ENCODE data around the gene PRR20G.

The PRR20G gene

DNA sequence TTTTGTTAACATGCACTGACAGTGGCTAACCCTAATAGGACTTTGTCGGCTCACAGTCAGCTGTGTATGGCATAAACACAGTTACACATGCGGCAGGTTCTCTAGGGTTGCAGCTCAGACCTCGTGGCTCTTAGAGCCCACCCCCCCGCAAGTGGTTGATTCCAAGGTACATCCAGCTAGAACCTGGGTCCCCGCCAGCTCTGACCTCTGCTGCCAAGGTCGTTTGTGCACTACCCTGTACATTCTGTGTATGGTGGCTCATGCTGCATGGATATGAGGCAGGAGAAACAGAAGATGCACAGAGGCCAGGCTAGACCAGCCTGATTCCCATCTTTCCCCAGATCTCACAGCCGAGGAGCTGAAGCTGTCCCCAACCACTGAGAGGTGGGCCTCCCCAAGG, 25.9 kb downstream of the PRR20G start:
- no peaks in the 10 kb centered on the region for H3K9me3 ChIP-seq (ENCODE audit: control insufficient read depth, insufficient read depth, low read length)
- no peak for TF ChIP-seq EZH2phosphoT487 (IDR thresholded peaks at IDR 0.05; ENCODE audit: borderline replicate concordance, low read length)
- TF ChIP-seq, protein P1, sequence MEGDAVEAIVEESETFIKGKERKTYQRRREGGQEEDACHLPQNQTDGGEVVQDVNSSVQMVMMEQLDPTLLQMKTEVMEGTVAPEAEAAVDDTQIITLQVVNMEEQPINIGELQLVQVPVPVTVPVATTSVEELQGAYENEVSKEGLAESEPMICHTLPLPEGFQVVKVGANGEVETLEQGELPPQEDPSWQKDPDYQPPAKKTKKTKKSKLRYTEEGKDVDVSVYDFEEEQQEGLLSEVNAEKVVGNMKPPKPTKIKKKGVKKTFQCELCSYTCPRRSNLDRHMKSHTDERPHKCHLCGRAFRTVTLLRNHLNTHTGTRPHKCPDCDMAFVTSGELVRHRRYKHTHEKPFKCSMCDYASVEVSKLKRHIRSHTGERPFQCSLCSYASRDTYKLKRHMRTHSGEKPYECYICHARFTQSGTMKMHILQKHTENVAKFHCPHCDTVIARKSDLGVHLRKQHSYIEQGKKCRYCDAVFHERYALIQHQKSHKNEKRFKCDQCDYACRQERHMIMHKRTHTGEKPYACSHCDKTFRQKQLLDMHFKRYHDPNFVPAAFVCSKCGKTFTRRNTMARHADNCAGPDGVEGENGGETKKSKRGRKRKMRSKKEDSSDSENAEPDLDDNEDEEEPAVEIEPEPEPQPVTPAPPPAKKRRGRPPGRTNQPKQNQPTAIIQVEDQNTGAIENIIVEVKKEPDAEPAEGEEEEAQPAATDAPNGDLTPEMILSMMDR (IDR thresholded peaks at IDR 0.05; ENCODE audit: low read depth, low read length, poor library complexity, severe bottlenecking) = no peak
- H3K9me2 ChIP-seq (replicated peaks; ENCODE audit: control insufficient read depth, low read length) = no peaks in the 10 kb centered on the region
- H3K79me2 ChIP-seq (ENCODE audit: control insufficient read depth, low read length) = no peaks in the 10 kb centered on the region
- H3K27me3 ChIP-seq (ENCODE audit: control insufficient read depth, low read length) = no peaks in the 10 kb centered on the region
- H3K27ac ChIP-seq (ENCODE audit: low read depth, low read length) = no peak overlapping the region
- H3K4me2 ChIP-seq (ENCODE audit: low read length) = no peak overlapping the region
- H3K4me1 ChIP-seq (ENCODE audit: control insufficient read depth, low read length) = no peaks in the 10 kb centered on the region
- no peaks in the 10 kb centered on the region for H4K20me1 ChIP-seq (ENCODE audit: control insufficient read depth, insufficient read depth, low read depth, low read length)
- no peak overlapping the region for H3K4me3 ChIP-seq (ENCODE audit: low read length)
- no peaks in the 10 kb centered on the region for H3F3A ChIP-seq (ENCODE audit: control insufficient read depth, insufficient read depth)
- no peaks in the 10 kb centered on the region for H3K36me3 ChIP-seq (ENCODE audit: control insufficient read depth, low read length)

DNA sequence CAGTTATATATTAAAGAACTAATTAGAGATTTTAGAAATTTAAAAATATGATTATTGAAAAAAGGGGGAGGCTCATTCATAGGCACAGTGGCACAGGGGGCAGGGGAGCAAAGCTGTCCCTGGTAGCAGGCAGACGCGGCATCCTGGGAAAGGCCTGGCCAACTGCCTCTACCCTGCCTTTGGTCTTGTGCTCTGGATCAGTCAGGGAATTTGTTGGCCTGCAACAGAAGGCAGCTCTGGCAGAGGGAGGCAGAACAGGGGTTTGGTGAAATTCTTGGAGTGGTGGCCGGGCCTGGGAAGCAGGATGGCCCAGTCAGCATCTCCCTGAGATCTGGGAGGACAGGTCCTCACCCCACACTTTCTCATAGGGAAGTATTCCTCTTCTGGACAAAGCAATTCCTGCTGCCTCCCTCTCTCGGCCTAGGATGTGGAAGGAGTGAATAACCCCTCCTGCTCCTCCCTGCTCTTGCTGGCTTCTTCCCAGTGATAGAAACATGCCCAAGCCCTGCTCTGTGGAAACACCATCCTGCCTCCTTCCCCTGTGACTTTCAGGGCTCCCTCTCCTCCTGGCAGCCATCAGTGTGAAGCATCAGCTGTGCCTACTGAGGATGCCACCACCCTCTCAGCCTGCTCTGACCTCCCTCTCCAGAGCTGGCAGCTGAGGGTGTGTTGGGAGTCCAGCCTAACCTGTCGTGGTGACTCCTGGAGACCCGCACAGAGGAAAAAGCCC, 26.9 kb downstream of the PRR20G start:
- no peaks in the 10 kb centered on the region for H3K9me2 ChIP-seq (replicated peaks; ENCODE audit: control insufficient read depth, low read length)
- H3K27ac ChIP-seq (ENCODE audit: low read depth, low read length) = no peak overlapping the region
- no peaks in the 10 kb centered on the region for H3K9me3 ChIP-seq (ENCODE audit: control insufficient read depth, insufficient read depth, low read length)
- no peak overlapping the region for H3K4me2 ChIP-seq (ENCODE audit: low read length)
- H3K36me3 ChIP-seq (ENCODE audit: control insufficient read depth, low read length) = no peaks in the 10 kb centered on the region
- no peaks in the 10 kb centered on the region for H3K4me1 ChIP-seq (ENCODE audit: control insufficient read depth, low read length)
- TF ChIP-seq, protein P1 (IDR thresholded peaks at IDR 0.05; ENCODE audit: low read depth, low read length, poor library complexity, severe bottlenecking) = no peak
- TF ChIP-seq EZH2phosphoT487 (IDR thresholded peaks at IDR 0.05; ENCODE audit: borderline replicate concordance, low read length) = no peak
- H3K4me3 ChIP-seq (ENCODE audit: low read length) = no peak overlapping the region
- no peaks in the 10 kb centered on the region for H4K20me1 ChIP-seq (ENCODE audit: control insufficient read depth, insufficient read depth, low read depth, low read length)
- no peaks in the 10 kb centered on the region for H3F3A ChIP-seq (ENCODE audit: control insufficient read depth, insufficient read depth)
- no peaks in the 10 kb centered on the region for H3K79me2 ChIP-seq (ENCODE audit: control insufficient read depth, low read length)
- H3K27me3 ChIP-seq (ENCODE audit: control insufficient read depth, low read length) = no peaks in the 10 kb centered on the region

DNA sequence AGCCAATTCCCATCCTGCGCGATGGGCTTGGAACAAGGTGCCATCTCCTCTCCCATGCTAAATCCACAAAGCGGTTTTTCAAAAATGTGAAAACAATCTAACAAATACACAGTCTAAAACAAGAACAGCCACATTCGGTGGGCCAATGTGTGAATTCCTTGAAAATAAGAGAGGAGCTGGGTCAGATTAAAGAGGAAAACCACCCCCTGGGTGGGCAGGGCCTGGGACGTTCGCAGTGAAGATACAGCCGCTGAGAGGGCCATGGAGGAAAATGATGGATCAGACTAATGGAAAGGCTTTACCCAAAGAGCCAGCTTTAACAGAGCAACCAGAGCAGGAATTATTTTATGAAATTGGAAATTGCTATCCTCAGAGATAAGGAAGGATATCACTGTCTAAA, 27.4 kb downstream of the PRR20G start:
- H3K36me3 ChIP-seq (ENCODE audit: control insufficient read depth, low read length) = no peaks in the 10 kb centered on the region
- H3K79me2 ChIP-seq (ENCODE audit: control insufficient read depth, low read length) = no peaks in the 10 kb centered on the region
- H3K4me2 ChIP-seq (ENCODE audit: low read length) = no peak overlapping the region
- no peaks in the 10 kb centered on the region for H3K4me1 ChIP-seq (ENCODE audit: control insufficient read depth, low read length)
- H3K27ac ChIP-seq (ENCODE audit: low read depth, low read length) = no peak overlapping the region
- no peaks in the 10 kb centered on the region for H3K9me2 ChIP-seq (replicated peaks; ENCODE audit: control insufficient read depth, low read length)
- H4K20me1 ChIP-seq (ENCODE audit: control insufficient read depth, insufficient read depth, low read depth, low read length) = no peaks in the 10 kb centered on the region
- H3F3A ChIP-seq (ENCODE audit: control insufficient read depth, insufficient read depth) = no peaks in the 10 kb centered on the region
- no peak overlapping the region for H3K4me3 ChIP-seq (ENCODE audit: low read length)
- H3K27me3 ChIP-seq (ENCODE audit: control insufficient read depth, low read length) = no peaks in the 10 kb centered on the region
- no peaks in the 10 kb centered on the region for H3K9me3 ChIP-seq (ENCODE audit: control insufficient read depth, insufficient read depth, low read length)
- TF ChIP-seq, protein P1 (IDR thresholded peaks at IDR 0.05; ENCODE audit: low read depth, low read length, poor library complexity, severe bottlenecking) = no peak
- TF ChIP-seq EZH2phosphoT487 (IDR thresholded peaks at IDR 0.05; ENCODE audit: borderline replicate concordance, low read length) = no peak
